Measurements from ENCODE around the gene DDOST.

DDOST gene

DNA sequence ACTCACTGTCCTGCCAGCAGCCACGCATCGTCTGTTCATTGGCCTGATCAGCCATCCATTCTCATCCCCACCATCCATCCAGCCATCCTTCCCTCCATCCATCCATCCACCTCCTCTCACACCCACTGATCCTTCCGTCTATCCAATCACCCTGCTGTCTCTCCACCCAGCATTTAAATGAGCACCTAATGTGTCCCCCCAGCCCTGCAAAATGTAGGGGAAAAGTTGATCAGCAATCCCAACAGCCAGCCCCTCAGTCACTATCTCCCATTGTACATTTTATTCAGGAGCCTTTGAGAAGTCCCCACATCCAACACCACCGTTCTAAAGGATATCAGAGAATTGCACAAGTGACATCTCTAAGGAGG is 11.1 kb upstream of the DDOST start:
- DNase-seq (ENCODE audit: low read depth, low spot score), result no peak
- H3K4me3 ChIP-seq, result no peak overlapping the region
- TF ChIP-seq EZH2 (IDR thresholded peaks at IDR 0.05) (no peak), FOXP2 (optimal IDR thresholded peaks at IDR 0.05; ENCODE audit: control extremely low read depth, extremely low read length, insufficient read depth) (no peak), POLR2AphosphoS5 (IDR thresholded peaks at IDR 0.05; ENCODE audit: borderline replicate concordance, low read depth, low read length) (no peak)
- no peak overlapping the region for H3K9ac ChIP-seq (ENCODE audit: insufficient read length)
- H3K27ac ChIP-seq, result no peak overlapping the region
- H3K9me3 ChIP-seq (ENCODE audit: low read depth, low read length), result no peaks in the 10 kb centered on the region
- H3K36me3 ChIP-seq (ENCODE audit: insufficient read depth, low read length), result no peaks in the 10 kb centered on the region

- no peak for DNase-seq (ENCODE audit: low read depth, low spot score)
- no peaks in the 10 kb centered on the region for H3K36me3 ChIP-seq (ENCODE audit: insufficient read depth, low read length)
- TF ChIP-seq FOXP2 (optimal IDR thresholded peaks at IDR 0.05; ENCODE audit: control extremely low read depth, extremely low read length, insufficient read depth) (no peak), EZH2 (IDR thresholded peaks at IDR 0.05) (no peak), POLR2AphosphoS5 (IDR thresholded peaks at IDR 0.05; ENCODE audit: borderline replicate concordance, low read depth, low read length) (no peak)
- no peak overlapping the region for H3K27ac ChIP-seq
- no peak overlapping the region for H3K4me3 ChIP-seq
- H3K9ac ChIP-seq (ENCODE audit: insufficient read length), result no peak overlapping the region
- H3K9me3 ChIP-seq (ENCODE audit: low read depth, low read length), result no peaks in the 10 kb centered on the region
Measured at GRCh38 chr1:20670936-20671335, 9.8 kb upstream of the DDOST start.

DNA sequence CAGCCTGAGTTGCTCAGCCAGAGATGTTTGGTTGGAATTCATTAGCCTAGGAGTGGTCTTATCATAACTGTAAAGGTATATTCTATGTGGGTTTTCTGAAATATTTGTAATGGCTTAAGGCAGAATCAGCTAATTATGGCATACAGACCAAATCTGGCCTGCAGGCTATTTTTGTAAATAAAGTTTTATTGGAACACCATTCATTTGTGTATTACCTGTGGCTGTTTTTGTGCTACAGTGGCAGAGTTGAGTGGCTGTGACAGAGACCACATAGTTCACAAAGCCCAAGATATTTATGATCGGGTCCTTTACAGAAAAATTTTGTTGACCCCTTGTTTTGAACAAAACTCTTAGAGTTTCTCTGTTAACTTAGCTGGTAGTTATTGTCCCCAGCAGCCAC is 7.4 kb upstream of the DDOST start:
- no peak overlapping the region for H3K27ac ChIP-seq
- H3K36me3 ChIP-seq (ENCODE audit: insufficient read depth, low read length), result no peaks in the 10 kb centered on the region
- no peaks in the 10 kb centered on the region for H3K9me3 ChIP-seq (ENCODE audit: low read depth, low read length)
- no peak for DNase-seq (ENCODE audit: low read depth, low spot score)
- H3K9ac ChIP-seq (ENCODE audit: insufficient read length), result no peak overlapping the region
- no peak overlapping the region for H3K4me3 ChIP-seq
- no peak for TF ChIP-seq POLR2AphosphoS5 (IDR thresholded peaks at IDR 0.05; ENCODE audit: borderline replicate concordance, low read depth, low read length)
- no peak for TF ChIP-seq FOXP2 (optimal IDR thresholded peaks at IDR 0.05; ENCODE audit: control extremely low read depth, extremely low read length, insufficient read depth)
- no peak for TF ChIP-seq EZH2 (IDR thresholded peaks at IDR 0.05)

GRCh38 chr1:20666804-20667203 is 5.6 kb upstream of the DDOST start:
- H3K27ac ChIP-seq, result no peak overlapping the region
- no peak for TF ChIP-seq EZH2 (IDR thresholded peaks at IDR 0.05)
- no peak for TF ChIP-seq POLR2AphosphoS5 (IDR thresholded peaks at IDR 0.05; ENCODE audit: borderline replicate concordance, low read depth, low read length)
- TF ChIP-seq FOXP2 (optimal IDR thresholded peaks at IDR 0.05; ENCODE audit: control extremely low read depth, extremely low read length, insufficient read depth), result no peak
- no peaks in the 10 kb centered on the region for H3K36me3 ChIP-seq (ENCODE audit: insufficient read depth, low read length)
- no peak overlapping the region for H3K4me3 ChIP-seq
- no peak for DNase-seq (ENCODE audit: low read depth, low spot score)
- H3K9me3 ChIP-seq (ENCODE audit: low read depth, low read length), result no peaks in the 10 kb centered on the region
- H3K9ac ChIP-seq (ENCODE audit: insufficient read length), result no peak overlapping the region

DNA sequence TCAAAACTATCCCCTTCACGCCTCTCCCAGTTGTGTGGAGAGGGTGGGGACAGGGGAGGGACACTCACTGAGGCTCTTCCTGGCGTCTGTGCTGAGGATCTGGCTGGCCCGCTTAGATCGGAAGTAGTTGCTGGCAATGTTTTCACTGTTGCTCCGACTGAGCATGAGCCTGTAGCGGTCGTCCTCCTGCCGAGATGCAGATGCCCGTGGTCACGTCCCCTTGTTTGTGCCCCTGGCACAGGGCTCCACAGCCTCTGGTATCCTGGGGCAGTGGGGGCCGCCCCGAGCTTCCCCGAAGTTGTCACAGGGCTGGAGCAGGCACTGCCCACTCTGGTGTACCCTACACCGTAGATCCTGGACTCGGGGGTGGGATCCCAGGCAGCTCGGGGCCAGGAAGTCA is 5.0 kb upstream of the DDOST start:
- TF ChIP-seq POLR2AphosphoS5 (IDR thresholded peaks at IDR 0.05; ENCODE audit: borderline replicate concordance, low read depth, low read length) (no peak), FOXP2 (optimal IDR thresholded peaks at IDR 0.05; ENCODE audit: control extremely low read depth, extremely low read length, insufficient read depth) (no peak), EZH2 (IDR thresholded peaks at IDR 0.05) (no peak)
- H3K27ac ChIP-seq, result no peak overlapping the region
- no peaks in the 10 kb centered on the region for H3K36me3 ChIP-seq (ENCODE audit: insufficient read depth, low read length)
- DNase-seq (ENCODE audit: low read depth, low spot score), result no peak
- H3K9me3 ChIP-seq (ENCODE audit: low read depth, low read length), result no peaks in the 10 kb centered on the region
- no peak overlapping the region for H3K9ac ChIP-seq (ENCODE audit: insufficient read length)
- H3K4me3 ChIP-seq, result no peak overlapping the region

DNA sequence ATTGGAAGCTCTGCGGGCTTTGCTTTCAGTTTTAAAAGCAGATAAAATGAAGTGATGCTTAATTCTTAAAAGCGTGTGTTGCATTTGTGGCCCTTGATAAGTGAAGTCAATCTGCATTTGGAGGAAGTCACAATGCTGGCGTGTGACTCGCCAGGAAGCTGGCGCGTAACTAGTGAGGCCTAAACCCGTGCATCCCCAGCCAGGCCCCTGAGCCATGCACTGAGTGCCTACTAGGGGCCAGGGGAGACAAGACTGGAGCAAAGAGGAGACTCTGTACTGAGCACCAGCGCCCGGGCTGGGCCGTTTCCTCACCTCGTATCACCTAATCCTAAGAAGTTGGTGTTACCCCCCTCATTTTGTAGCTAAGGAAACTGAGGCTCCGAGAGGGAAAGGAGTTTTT is 4.6 kb upstream of the DDOST start:
- DNase-seq (ENCODE audit: low read depth, low spot score), result no peak
- Histone ChIP-seq H3K9me3 (ENCODE audit: low read depth, low read length) (no peaks in the 10 kb centered on the region), H3K27ac (no peak overlapping the region), H3K4me3 (no peak overlapping the region), H3K36me3 (ENCODE audit: insufficient read depth, low read length) (no peaks in the 10 kb centered on the region), H3K9ac (ENCODE audit: insufficient read length) (no peak overlapping the region)
- TF ChIP-seq FOXP2 (optimal IDR thresholded peaks at IDR 0.05; ENCODE audit: control extremely low read depth, extremely low read length, insufficient read depth), result no peak

DNA sequence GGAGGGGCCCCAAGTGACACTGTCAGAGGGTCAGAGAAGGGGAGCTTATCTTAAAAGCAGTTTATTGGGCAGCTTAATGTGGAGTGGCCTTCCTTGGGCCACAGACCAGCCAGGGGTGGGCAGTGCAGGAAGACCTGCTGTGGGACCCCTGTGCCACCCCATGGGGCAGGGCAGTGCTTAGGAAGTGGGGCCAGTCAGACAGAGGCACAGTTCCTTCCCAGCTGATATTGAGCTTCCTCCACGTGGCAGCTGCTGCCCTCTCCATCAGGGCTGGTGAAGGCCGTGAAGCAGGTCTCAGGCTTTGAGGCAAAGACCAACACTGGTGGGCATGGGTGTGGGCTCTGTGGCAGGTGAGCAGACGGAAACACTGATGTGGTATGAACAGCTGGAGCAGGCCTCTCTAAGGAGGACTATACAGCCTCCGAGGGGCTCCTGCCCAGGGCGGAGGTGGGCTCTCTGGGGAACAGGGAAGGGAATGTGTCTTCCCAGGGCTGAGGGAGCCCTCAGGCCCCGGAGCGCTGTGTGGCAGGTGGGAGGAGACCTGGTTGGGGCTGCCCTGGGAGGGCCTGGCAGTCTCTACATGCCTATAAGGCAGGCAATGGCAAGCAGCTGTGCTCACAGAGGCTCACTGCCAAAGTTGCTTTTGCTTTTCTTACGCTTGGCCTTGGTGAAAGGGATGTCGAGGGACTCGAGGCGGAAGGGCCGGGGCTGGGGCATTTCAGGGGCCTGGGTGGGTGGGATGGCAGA is 3.0 kb upstream of the DDOST start:
- TF ChIP-seq FOXP2 (optimal IDR thresholded peaks at IDR 0.05; ENCODE audit: control extremely low read depth, extremely low read length, insufficient read depth) (no peak), EZH2 (IDR thresholded peaks at IDR 0.05) (no peak), POLR2AphosphoS5 (IDR thresholded peaks at IDR 0.05; ENCODE audit: borderline replicate concordance, low read depth, low read length) (no peak)
- DNase-seq (ENCODE audit: low read depth, low spot score), result no peak
- Histone ChIP-seq H3K9ac (ENCODE audit: insufficient read length) (no peak overlapping the region), H3K4me3 (no peak overlapping the region), H3K27ac (no peak overlapping the region), H3K36me3 (ENCODE audit: insufficient read depth, low read length) (peaks cover 5% of the 10 kb centered on the region; the same call in 1 of the 2 replicates), H3K9me3 (ENCODE audit: low read depth, low read length) (no peaks in the 10 kb centered on the region)

DNA sequence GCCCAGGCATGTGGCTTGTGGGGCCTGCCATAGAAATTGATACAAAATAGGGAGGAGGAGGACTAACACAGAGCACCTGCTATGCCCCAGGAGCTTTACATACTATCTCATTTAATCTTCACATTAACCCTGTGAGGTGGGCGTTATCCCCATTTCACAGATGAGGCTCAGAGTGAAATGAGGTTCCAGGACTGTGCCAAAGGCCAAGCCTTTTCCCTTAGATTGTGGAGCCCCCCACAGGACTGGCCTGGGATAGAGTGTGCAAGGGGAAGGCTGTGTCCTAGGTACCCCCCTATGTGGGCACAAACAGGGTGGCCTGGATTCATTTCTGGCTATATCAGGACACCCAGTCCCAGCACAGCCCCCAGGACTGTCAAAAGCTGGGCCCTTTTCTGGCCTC is 2.2 kb upstream of the DDOST start:
- Histone ChIP-seq H3K4me3 (no peak overlapping the region), H3K9me3 (ENCODE audit: low read depth, low read length) (no peaks in the 10 kb centered on the region), H3K27ac (no peak overlapping the region), H3K9ac (ENCODE audit: insufficient read length) (no peak overlapping the region), H3K36me3 (ENCODE audit: insufficient read depth, low read length) (peaks cover 13% of the 10 kb centered on the region; the same call in 1 of the 2 replicates)
- no peak for DNase-seq (ENCODE audit: low read depth, low spot score)
- no peak for TF ChIP-seq EZH2 (IDR thresholded peaks at IDR 0.05)

GRCh38 chr1:20662110-20662475 is 924 bp upstream of the DDOST start:
- TF ChIP-seq EZH2 (IDR thresholded peaks at IDR 0.05) (no peak), POLR2AphosphoS5 (IDR thresholded peaks at IDR 0.05; ENCODE audit: borderline replicate concordance, low read depth, low read length) (no peak; the same call in 1 of the 2 replicates)

More at GRCh38 chr1:20662110-20662475, 924 bp upstream of the DDOST start:
- peak overlapping the region; percentile 83 for H3K4me3 ChIP-seq
- H3K9me3 ChIP-seq (ENCODE audit: low read depth, low read length), result no peaks in the 10 kb centered on the region
- peaks cover 25% of the 10 kb centered on the region; the same call in 1 of the 2 replicates for H3K36me3 ChIP-seq (ENCODE audit: insufficient read depth, low read length)
- peak overlapping the region; percentile 83 for H3K9ac ChIP-seq (ENCODE audit: insufficient read length)
- H3K27ac ChIP-seq, result no peak overlapping the region
- no peak for DNase-seq (ENCODE audit: low read depth, low spot score)

All from SK-N-MC (cell line).